Natural killer cell (primary cell): ENCODE data around the gene RGL3. TPM values are rescaled to one million over a fixed set of nuclear protein-coding genes. Genes with fewer than 3 reads are reported as not detected.
A peak's percentile ranks its signal among the peaks of the same experiment; 100 is the strongest.

ENCODE experiments used
- ATAC-seq, 3 donors: fragments of 150-1000 bp in 2 of 3; fragments of 200-7000 bp in 1 of 3; cut with Tn5 transposase; 1 replicate in 1 of 3; 2 replicates in 2 of 3; pipeline ENCODE4 v1.10.0; 2021; ENCODE audit warnings: mild to moderate bottlenecking in 2 of 3, moderate library complexity in 2 of 3
- DNase-seq, 2 donors: peaks; one replicate each; pipeline versions ENCODE4 v3.0.0 to v3.0.0-alpha.2; 2013 to 2021; ENCODE audit warnings: mixed read lengths in 1 of 2
- H3K27ac ChIP-seq: one replicate; pipeline ENCODE4 v1.5.1; 2013; ENCODE audit warnings: mild to moderate bottlenecking, low read length
- H3K27me3 ChIP-seq: one replicate; pipeline ENCODE4 v1.6.1; 2013; ENCODE audit warnings: low read length; ENCODE audit not compliant: control insufficient read depth, insufficient read depth
- H3K36me3 ChIP-seq: one replicate; pipeline ENCODE4 v1.6.1; 2013; ENCODE audit warnings: low read length; ENCODE audit not compliant: control insufficient read depth, insufficient read depth
- H3K4me1 ChIP-seq: one replicate; pipeline ENCODE4 v1.6.1; 2013; ENCODE audit warnings: low read length; ENCODE audit not compliant: control insufficient read depth, insufficient read depth
- H3K4me3 ChIP-seq: one replicate; pipeline ENCODE4 v1.5.1; 2013; ENCODE audit warnings: low read length
- H3K9me3 ChIP-seq: one replicate; pipeline ENCODE4 v1.6.1; 2013; ENCODE audit warnings: low read length; ENCODE audit not compliant: control insufficient read depth, insufficient read depth
- H3K27ac Mint-ChIP-seq, 2 donors: one replicate each; pipeline ENCODE4 v1.8.0; 2022; ENCODE audit warnings: mild to moderate bottlenecking in 2 of 2, mixed read lengths in 2 of 2, moderate library complexity in 1 of 2
- H3K27me3 Mint-ChIP-seq, 2 donors: one replicate each; pipeline ENCODE4 v1.8.0; 2022; ENCODE audit warnings: low read depth in 2 of 2, mixed read lengths in 2 of 2
- H3K36me3 Mint-ChIP-seq: one replicate; pipeline ENCODE4 v1.8.0; 2022; ENCODE audit warnings: mixed read lengths
- H3K4me1 Mint-ChIP-seq, 2 donors: one replicate each; pipeline ENCODE4 v1.8.0; 2022; ENCODE audit warnings: mixed read lengths in 2 of 2
- H3K4me3 Mint-ChIP-seq: one replicate; pipeline ENCODE4 v1.8.0; 2022; ENCODE audit warnings: mild to moderate bottlenecking, moderate library complexity, mixed read lengths
- H3K9me3 Mint-ChIP-seq, 2 donors: one replicate each; pipeline ENCODE4 v1.8.0; 2022; ENCODE audit warnings: mixed read lengths in 2 of 2
- CTCF ChIP-seq: fragments of 200-600 bp; IDR thresholded peaks from one replicate; pipeline ENCODE4 v1.8.0; 2022; ENCODE audit warnings: antibody characterized with exemption
- WGBS: methylation state at CpG from one replicate; pipeline ENCODE4 v1.1.7; 2013; ENCODE audit warnings: missing lambda C conversion rate; ENCODE audit not compliant: insufficient coverage; 5-methylcytosine and 5-hydroxymethylcytosine counted together
- intact Hi-C: fragments of 100-400 bp; cut with micrococcal nuclease; formaldehyde crosslinking; loops from one replicate; pipeline ENCODE4 v1.14.2; 2022
- total RNA-seq, 4 donors: library from RNA; stranded (reverse); fragments of 120-200 nt in 1 of 4; gene quantifications; one replicate each; pipeline versions ENCODE4 v1.2.3 to v1.2.4, GENCODE V29; 2013 to 2022

Gene RGL3
- total RNA-seq, 3 donors from 2014 or later (not counting 1 experiment from before 2014, with no cell fraction given): 0.48 TPM; not detected in 2

DNA sequence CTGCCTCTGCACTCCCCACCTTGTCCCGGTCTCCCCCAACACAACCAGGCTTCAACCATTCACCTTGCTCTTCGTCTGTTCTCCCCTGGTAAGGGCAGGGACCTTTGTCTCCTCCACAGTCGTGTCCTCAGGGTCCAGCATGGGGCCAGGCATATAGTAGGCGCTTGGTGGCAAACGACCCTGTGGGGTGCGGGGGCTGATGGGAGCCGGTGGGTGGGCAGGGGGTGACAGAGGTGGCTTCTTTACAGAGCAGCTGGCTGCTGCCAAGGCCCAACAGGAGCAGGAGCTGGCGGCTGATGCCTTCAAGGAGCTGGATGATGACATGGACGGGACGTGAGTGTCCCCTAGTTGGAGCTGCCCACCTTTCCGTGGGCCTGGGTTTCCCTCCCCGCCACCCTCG, 26.0 kb upstream of the RGL3 start:
- H3K9me3 Mint-ChIP-seq: no peaks in the 10 kb centered on the region
- intact Hi-C loops: loop anchor here (5.0 kb wide), 1 partner anchor 153 kb away; no protein-coding TSS in a partner anchor
- H3K27ac ChIP-seq: no peak overlapping the region
- no peak overlapping the region for H3K4me3 ChIP-seq
- 97% methylated on average over 13 of the region's 13 CpGs for WGBS
- H3K4me3 Mint-ChIP-seq: no peak overlapping the region
- peaks cover 0 to 20% of the 10 kb centered on the region in 2 donors for H3K4me1 Mint-ChIP-seq
- no peaks in the 10 kb centered on the region for H3K4me1 ChIP-seq
- H3K9me3 ChIP-seq: no peaks in the 10 kb centered on the region
- no peaks in the 10 kb centered on the region for H3K36me3 Mint-ChIP-seq
- no peak for TF ChIP-seq CTCF
- peak overlapping the region in 1 of 2 donors; percentile 11 for H3K27ac Mint-ChIP-seq
- ATAC-seq: no peak
- H3K27me3 Mint-ChIP-seq: no peaks in the 10 kb centered on the region
- no peak for DNase-seq
- peaks cover 64% of the 10 kb centered on the region for H3K36me3 ChIP-seq
- no peaks in the 10 kb centered on the region for H3K27me3 ChIP-seq

DNA sequence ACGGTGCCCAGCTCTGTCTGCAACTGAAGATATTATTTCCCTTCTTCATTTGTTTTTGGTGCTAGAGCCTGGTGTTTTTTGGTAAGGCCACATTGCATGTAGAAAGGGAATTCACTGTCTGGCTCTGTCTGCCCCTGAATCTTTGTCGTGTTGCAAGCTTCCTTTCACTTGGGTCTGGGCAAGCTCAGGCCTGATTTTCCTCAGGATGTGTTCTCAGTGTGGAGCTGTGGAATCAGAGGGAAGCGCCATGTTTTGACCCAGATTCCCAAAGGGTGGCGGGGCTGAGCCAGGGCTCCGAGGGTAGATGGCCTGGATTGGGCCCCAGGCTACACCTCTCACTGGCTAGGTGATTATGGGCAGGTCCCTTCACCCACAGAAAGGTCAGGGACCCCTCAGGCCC, 24.9 kb upstream of the RGL3 start:
- 93% methylated on average over 5 of the region's 5 CpGs for WGBS
- Histone ChIP-seq H3K4me1 (no peaks in the 10 kb centered on the region), H3K27me3 (no peaks in the 10 kb centered on the region), H3K4me3 (no peak overlapping the region), H3K36me3 (peaks cover 61% of the 10 kb centered on the region), H3K27ac (no peak overlapping the region), H3K9me3 (no peaks in the 10 kb centered on the region)
- no peak for TF ChIP-seq CTCF
- no peak overlapping the region for H3K27ac Mint-ChIP-seq
- intact Hi-C loops: no loop called here
- H3K9me3 Mint-ChIP-seq: no peaks in the 10 kb centered on the region
- DNase-seq: no peak
- no peak overlapping the region for H3K4me3 Mint-ChIP-seq
- peaks cover 0 to 20% of the 10 kb centered on the region in 2 donors for H3K4me1 Mint-ChIP-seq
- H3K36me3 Mint-ChIP-seq: no peaks in the 10 kb centered on the region
- ATAC-seq: no peak
- no peaks in the 10 kb centered on the region for H3K27me3 Mint-ChIP-seq

DNA sequence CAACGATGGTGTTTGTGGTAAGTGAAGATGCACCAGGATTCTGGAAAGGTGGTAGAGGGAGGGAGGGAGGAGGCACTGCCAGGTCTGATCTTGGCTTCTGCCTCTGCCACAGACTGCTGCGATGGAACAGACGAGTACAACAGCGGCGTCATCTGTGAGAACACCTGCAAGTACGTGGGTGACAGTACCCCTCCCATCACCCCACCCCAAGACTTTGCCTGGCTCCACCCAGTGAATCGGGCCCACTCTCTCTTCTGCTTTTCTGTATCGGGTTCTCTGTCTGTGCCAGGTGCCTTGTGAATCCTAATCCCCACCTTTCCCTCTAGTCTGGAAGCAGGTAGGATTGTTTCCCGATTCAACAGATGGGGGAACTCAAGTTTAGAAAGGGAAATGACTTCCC, 18.8 kb upstream of the RGL3 start:
- no peaks in the 10 kb centered on the region for H3K27me3 ChIP-seq
- H3K36me3 Mint-ChIP-seq: no peaks in the 10 kb centered on the region
- H3K27ac ChIP-seq: peak overlapping the region; percentile 59
- H3K4me3 ChIP-seq: no peak overlapping the region
- 69% methylated on average over 9 of the region's 9 CpGs for WGBS
- DNase-seq (no peak), ATAC-seq (no peak)
- no peaks in the 10 kb centered on the region for H3K27me3 Mint-ChIP-seq
- peaks cover 21 to 44% of the 10 kb centered on the region in 2 donors for H3K4me1 Mint-ChIP-seq
- H3K9me3 Mint-ChIP-seq: no peaks in the 10 kb centered on the region
- H3K4me1 ChIP-seq: peaks cover 26% of the 10 kb centered on the region
- H3K9me3 ChIP-seq: no peaks in the 10 kb centered on the region
- intact Hi-C loops: no loop called here
- no peak overlapping the region for H3K4me3 Mint-ChIP-seq
- TF ChIP-seq CTCF: no peak
- H3K36me3 ChIP-seq: peaks cover 31% of the 10 kb centered on the region
- peak overlapping the region in 1 of 2 donors; percentile 99 for H3K27ac Mint-ChIP-seq

- Mint-ChIP-seq H3K27ac (peak overlapping the region; percentile 97 to 99), H3K9me3 (no peaks in the 10 kb centered on the region), H3K4me1 (peaks cover 21 to 32% of the 10 kb centered on the region in 2 donors), H3K4me3 (peak overlapping the region; percentile 99), H3K27me3 (no peaks in the 10 kb centered on the region), H3K36me3 (no peaks in the 10 kb centered on the region)
- DNase-seq (peak in 1 of 2 donors; percentile 37), ATAC-seq (no peak)
- no peaks in the 10 kb centered on the region for H3K27me3 ChIP-seq
- H3K36me3 ChIP-seq: peaks cover 12% of the 10 kb centered on the region
- WGBS: 4% methylated on average over 21 of the region's 21 CpGs
- H3K27ac ChIP-seq: peak overlapping the region; percentile 75
- H3K9me3 ChIP-seq: no peaks in the 10 kb centered on the region
- intact Hi-C loops: loop anchor here (1.0 to 2.0 kb wide), 3 partner anchors 55 to 90 kb away; partner anchors contain the start of genes CCDC159, SWSAP1 and TMEM205
- peaks cover 26% of the 10 kb centered on the region for H3K4me1 ChIP-seq
- H3K4me3 ChIP-seq: peak overlapping the region; percentile 84
- no peak for TF ChIP-seq CTCF
Observed at GRCh38 chr19:11435833-11436313, 16.8 kb upstream of the RGL3 start.
